SK-N-MC (cell line): ENCODE results near the gene RHOXF1.

Experiments used
- EZH2 ChIP-seq: fragments of 200-600 bp; sonication (generic); IDR thresholded peaks from one replicate; pipeline ENCODE4 v1.6.1; 2017; ENCODE audit warnings: antibody characterized with exemption
- FOXP2 ChIP-seq: optimal IDR thresholded peaks from 2 replicates; pipeline ENCODE3; 2011; ENCODE audit warnings: mild to moderate bottlenecking, moderate library complexity; ENCODE audit not compliant: insufficient read depth; ENCODE audit errors: extremely low read length, control extremely low read depth
- POLR2AphosphoS5 ChIP-seq: IDR thresholded peaks from 2 replicates; pipeline ENCODE4 v1.6.1; 2012; ENCODE audit warnings: mild to moderate bottlenecking, low read depth, low read length, borderline replicate concordance

GRCh38 chrX:120090208-120090607 lies 25.5 kb downstream of the RHOXF1 start:
- TF ChIP-seq FOXP2 = no peak
- TF ChIP-seq EZH2 = no peak
- TF ChIP-seq POLR2AphosphoS5 = no peak
